ENCODE measurements around the gene SOX5. TPM values are rescaled to one million over a fixed set of nuclear protein-coding genes. Genes with fewer than 3 reads are reported as not detected.

Gene SOX5
- total RNA-seq, 4 donors from 2014 or later, result 13.2 to 32.4 (median 23.3) TPM

DNA sequence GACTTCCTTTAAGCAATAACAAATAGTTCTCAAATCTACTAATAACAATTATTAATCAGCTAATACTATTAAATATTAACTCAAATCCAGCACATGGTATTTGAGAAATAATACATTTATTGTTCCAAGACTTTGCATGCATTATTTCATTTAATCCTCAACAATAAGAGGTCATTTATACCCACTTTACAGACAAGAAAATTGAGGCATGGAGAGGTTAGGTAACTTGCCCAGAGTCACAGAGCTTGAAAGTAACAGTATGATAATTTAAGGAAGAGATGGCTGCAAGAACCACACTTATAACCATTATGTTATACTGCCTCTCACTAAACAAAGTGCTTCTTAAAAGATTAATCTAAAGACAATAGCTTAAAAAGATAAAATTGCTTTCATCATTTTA, 318.9 kb downstream of the SOX5 start:
- no peaks in the 10 kb centered on the region for H3K4me1 ChIP-seq
- no peak overlapping the region for H3K4me3 ChIP-seq (replicated peaks in 1 of 3)
- H3K36me3 ChIP-seq, result no peaks in the 10 kb centered on the region
- no peaks in the 10 kb centered on the region for H3K9me3 ChIP-seq
- no peak for DNase-seq
- no peaks in the 10 kb centered on the region for H3K27me3 ChIP-seq
- intact Hi-C loops (cut with DNase I), result no loop called here
- TF ChIP-seq CTCF (IDR thresholded peaks at IDR 0.05), result no peak
- no peak for TF ChIP-seq POLR2A (IDR thresholded peaks at IDR 0.05)
- no peak overlapping the region for H3K27ac ChIP-seq

GRCh38 chr12:23628806-23629205, 320.7 kb downstream of the SOX5 start:
- Histone ChIP-seq H3K9me3 (no peaks in the 10 kb centered on the region), H3K36me3 (no peaks in the 10 kb centered on the region), H3K27me3 (no peaks in the 10 kb centered on the region), H3K4me3 (replicated peaks in 1 of 3) (no peak overlapping the region), H3K27ac (no peak overlapping the region), H3K4me1 (no peaks in the 10 kb centered on the region)
- WGBS, 2 donors, result 68 to 75% methylated on average over 3 of the region's 3 CpGs
- DNase-seq, result no peak
- TF ChIP-seq CTCF (IDR thresholded peaks at IDR 0.05), result no peak
- intact Hi-C loops (cut with DNase I), result no loop called here

DNA sequence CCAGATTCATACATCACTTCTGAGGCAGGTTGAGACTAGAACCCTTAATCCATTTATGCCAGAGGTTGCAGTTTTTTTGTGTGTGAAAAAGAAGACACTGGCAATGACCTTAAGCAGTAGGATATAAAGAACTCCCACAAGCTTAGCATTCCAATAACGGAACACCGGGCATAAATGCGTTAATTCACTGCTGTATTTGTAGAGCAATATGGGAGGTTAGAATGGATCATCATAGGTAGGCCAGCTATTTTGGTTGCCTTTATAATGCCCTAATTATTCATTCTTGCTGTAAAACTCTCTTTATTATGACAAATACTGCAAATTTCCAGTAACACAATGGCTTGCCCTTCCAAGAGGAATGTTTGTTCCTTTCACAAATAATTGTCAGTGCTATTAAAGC, 322.7 kb downstream of the SOX5 start:
- whole genome bisulfite sequencing, 2 donors, result 97 to 98% methylated on average over 3 of the region's 3 CpGs
- H3K27me3 ChIP-seq, result no peaks in the 10 kb centered on the region
- no peak for TF ChIP-seq CTCF (IDR thresholded peaks at IDR 0.05)
- TF ChIP-seq POLR2A (IDR thresholded peaks at IDR 0.05), result no peak

GRCh38 chr12:23621900-23622299, 327.6 kb downstream of the SOX5 start:
- Histone ChIP-seq H3K4me1 (no peaks in the 10 kb centered on the region), H3K27me3 (no peaks in the 10 kb centered on the region), H3K36me3 (no peaks in the 10 kb centered on the region), H3K9me3 (no peaks in the 10 kb centered on the region), H3K4me3 (replicated peaks in 1 of 3) (no peak overlapping the region), H3K27ac (no peak overlapping the region)
- intact Hi-C loops (cut with DNase I), result no loop called here
- TF ChIP-seq CTCF (IDR thresholded peaks at IDR 0.05) (no peak), POLR2A (IDR thresholded peaks at IDR 0.05) (no peak)
- WGBS, 2 donors, result 73 to 78% methylated on average over 2 of the region's 2 CpGs
- DNase-seq, result no peak

More for the DNA sequence above, 322.7 kb downstream of the SOX5 start:
- no peaks in the 10 kb centered on the region for H3K9me3 ChIP-seq
- intact Hi-C loops (cut with DNase I), result no loop called here
- H3K4me1 ChIP-seq, result no peaks in the 10 kb centered on the region
- DNase-seq, result no peak
- no peak overlapping the region for H3K4me3 ChIP-seq (replicated peaks in 1 of 3)
- H3K36me3 ChIP-seq, result no peaks in the 10 kb centered on the region
- H3K27ac ChIP-seq, result no peak overlapping the region

- Histone ChIP-seq H3K27ac (no peak overlapping the region), H3K36me3 (no peaks in the 10 kb centered on the region), H3K9me3 (no peaks in the 10 kb centered on the region), H3K4me1 (no peaks in the 10 kb centered on the region), H3K27me3 (no peaks in the 10 kb centered on the region), H3K4me3 (replicated peaks in 1 of 3) (no peak overlapping the region)
- 88 to 91% methylated on average over 1 of the region's 1 CpG for WGBS, 2 donors
- no peak for TF ChIP-seq POLR2A (IDR thresholded peaks at IDR 0.05)
- TF ChIP-seq CTCF (IDR thresholded peaks at IDR 0.05), result no peak
- intact Hi-C loops (cut with DNase I), result no loop called here
- DNase-seq, result no peak
Measured at GRCh38 chr12:23618718-23619117, 330.8 kb downstream of the SOX5 start.
